ENCODE data around the gene PRKAG2.

GRCh38 chr7:151629713-151630272, 247.1 kb downstream of the PRKAG2 start:
- TF ChIP-seq CTCF (IDR thresholded peaks at IDR 0.05) (no peak), POLR2A (IDR thresholded peaks at IDR 0.05) (no peak)

Data from Peyer's patch (tissue), 4 donors.